Measurements from ENCODE around the gene C3orf49.
A peak's percentile ranks its signal among the peaks of the same experiment; 100 is the strongest.

C3orf49 gene

DNA sequence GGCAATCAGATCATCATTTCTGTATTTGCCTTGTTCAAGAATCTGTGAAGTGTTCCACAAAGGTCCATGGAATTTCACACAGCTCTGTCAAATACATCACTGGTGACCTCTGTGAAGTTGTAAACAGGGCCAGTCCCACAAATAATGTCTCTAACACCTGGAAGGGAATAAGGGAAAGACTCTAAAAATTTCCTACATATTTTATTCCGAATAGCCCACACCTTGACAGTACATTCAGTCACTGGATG lies at the start of gene C3orf49:
Gene C3orf49 (plus strand): TSS at position 149 of the 248 bp plus-strand sequence. CDS start 173 bp downstream, outside the sequence.
- no peak for DNase-seq

DNA sequence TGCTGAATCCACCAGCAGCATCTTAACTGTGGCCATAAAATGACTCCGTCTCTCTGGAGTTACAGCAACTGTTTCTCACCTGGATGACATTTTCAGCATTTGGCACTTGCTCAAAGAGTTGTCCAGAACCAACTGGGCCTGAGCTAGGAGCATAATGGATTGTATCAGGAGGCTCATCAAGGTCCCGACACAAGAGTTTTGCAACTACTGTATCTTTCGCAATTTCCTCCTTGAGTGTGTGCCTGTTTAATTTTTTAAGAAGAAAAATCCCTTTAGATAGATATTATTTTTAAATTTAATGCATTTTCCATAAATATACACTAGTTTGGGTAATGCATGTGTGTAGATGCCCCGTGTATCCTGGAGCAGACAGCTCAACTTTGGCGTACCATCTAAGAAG lies 44.3 kb upstream of the C3orf49 start:
- no peak for DNase-seq

GRCh38 chr3:63779227-63779626 lies 39.9 kb upstream of the C3orf49 start:
- no peak for DNase-seq

- no peak for DNase-seq
Observed at GRCh38 chr3:63791974-63792373, 27.1 kb upstream of the C3orf49 start.

DNA sequence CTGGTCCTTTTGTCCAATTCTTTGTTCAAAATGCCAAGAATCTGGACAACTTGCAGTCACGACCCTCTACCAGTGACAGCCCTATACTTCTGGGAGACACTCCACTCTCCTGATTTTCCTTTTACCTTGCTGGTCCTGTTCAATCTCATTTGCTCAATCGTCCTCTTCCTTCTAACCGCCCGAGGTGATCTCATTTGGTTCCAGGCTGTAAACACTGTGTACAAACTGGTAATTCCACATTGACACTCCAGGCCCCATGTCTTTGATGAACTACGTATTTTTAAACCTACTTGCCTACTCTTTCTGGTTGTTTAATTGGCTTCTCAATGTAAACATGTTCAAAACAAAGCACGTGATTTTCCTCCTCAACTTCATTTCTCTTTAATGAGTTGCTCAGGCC lies 23.7 kb upstream of the C3orf49 start:
- DNase-seq, result no peak

DNA sequence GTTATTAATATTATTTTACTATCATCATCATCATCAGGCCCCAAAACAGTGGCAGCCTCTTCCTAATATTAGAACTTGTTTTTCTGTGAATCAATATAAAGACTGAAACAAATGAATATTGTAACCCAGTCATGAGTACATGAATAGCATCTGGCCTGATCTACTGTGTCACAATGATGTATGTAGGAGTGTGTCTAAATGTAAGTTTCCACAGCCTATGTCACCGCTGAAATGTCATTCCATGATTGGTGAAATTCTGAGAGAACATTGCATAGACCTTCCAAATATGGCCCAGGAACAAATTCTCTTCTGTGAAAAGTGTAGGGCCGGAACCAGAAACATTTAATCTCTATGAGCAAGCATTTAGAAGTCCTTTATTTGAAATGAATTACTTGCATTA lies 20.6 kb upstream of the C3orf49 start:
- no peak for DNase-seq

DNA sequence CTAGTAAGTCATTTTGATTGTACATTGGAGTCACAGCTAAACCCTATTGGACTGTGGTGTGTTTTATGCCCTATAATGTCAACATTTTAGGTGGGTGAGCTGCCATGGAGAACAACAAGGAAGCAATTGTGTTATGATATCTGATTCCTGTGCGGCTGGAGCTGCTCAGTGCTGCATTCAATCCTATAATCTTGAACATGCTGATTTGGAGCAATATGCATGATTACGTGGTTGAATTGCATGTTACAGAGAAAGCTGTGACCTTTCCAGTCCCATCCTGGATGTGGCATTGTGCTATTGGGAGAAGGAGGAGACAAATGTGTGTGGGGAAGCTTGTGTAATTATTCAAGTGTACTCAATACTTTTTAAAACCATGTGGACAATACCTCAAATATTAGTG lies 20.1 kb upstream of the C3orf49 start:
- no peak for DNase-seq

GRCh38 chr3:63800097-63800496 lies 19.0 kb upstream of the C3orf49 start:
- no peak for DNase-seq

- no peak for DNase-seq
Observed at GRCh38 chr3:63803911-63804310, 15.2 kb upstream of the C3orf49 start.

GRCh38 chr3:63807961-63808565 lies 11.0 kb upstream of the C3orf49 start:
- no peak for DNase-seq

DNA sequence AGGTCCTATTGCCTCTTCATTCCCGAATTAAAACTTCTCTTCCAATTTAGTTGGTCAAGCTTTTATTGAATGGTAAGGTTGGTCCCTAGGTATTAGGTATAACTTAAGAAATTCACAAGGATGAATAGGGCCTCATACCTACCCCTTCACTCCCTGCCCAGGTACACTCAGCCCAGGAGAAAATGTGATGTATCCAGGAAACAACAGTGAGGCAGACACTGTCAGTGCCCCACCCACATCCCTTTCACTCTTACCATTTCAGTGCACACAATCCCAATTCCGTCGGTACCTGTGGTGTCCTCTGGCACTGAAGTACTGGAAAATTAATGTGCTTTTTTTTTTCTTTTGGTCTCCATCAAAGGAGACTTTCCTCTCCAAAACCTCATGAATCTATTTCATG lies 10.5 kb upstream of the C3orf49 start:
- DNase-seq, result no peak

DNA sequence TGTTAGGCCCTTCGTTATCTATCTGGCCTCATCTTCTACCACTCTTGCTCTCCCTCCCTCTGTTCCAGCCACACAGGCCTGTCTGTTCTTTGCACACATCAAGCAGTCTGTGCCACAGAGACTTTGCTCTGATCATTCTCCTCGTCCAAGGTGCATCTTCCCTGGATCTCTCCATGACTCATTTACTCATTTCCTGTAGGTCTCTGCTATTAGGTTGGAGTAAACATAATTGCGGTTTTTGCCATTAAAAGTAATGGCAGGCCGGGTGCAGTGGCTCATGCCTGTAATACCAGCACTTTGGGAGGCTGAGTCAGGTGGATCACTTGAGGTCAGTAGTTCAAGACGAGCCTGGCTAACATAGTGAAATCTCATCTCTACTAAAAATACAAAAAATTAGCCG lies 9.5 kb upstream of the C3orf49 start:
- no peak for DNase-seq

DNA sequence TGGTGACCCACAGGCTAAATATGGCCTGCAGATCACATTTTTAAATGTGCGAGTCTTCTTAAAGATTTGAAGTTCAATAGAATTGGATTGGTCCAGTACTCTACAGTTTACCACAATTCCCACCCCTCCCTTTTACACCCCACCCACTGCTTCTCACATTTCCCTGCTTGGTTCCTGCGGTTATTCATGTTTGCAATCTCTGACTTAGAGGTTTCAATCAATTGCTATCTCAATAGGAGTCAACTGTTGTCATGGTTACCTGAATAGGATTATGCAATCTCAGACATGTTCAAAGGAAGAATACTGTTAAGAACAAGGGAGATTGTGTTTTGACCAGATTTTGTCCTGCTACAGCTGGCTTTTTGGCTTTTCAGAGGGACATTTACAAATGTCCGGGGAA lies 4.9 kb upstream of the C3orf49 start:
- no peak for DNase-seq

GRCh38 chr3:63817225-63817624 lies 1.9 kb upstream of the C3orf49 start:
- DNase-seq, result no peak

GRCh38 chr3:63818282-63819150 lies 583 bp upstream of the C3orf49 start:
- peak; percentile 2 to 21 for DNase-seq

DNA sequence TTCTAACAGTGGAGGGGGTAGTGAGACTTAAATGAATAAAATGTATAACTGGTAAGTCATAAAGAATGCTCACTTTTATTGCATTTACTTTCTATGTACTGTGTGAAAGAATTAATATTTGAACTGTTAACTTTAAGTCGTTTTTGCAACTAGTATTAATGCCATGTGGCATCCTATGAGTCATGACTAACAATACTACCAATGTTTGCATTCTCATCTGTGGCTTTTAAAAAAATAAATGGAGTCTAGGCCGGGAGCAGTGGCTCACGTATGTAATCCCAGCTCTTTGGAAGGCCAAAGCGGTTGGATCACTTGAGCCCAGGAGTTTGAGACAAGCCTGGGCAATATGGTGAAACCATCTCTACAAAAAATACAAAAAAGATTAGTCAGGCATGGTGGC lies 5.2 kb downstream of the C3orf49 start:
- DNase-seq, result no peak

DNA sequence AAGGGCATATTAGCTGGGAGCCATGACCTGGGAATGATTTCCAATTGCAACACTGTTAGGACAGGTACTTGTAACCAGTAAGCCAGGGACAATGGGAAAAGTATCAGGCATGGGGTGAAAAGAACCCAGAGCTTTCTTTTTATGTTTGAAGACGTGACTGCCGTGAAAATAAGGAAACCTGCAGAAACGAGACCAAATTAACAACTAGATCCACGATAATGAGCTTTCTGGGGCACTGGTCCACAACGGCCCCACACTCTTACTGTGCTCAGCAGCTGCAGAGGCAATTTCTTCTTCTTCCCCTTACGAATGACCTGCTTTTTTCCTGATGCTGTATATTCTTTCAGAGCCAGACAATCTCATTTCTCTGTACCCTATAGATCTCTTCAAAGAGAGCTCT lies 11.4 kb downstream of the C3orf49 start:
- DNase-seq, result no peak

DNA sequence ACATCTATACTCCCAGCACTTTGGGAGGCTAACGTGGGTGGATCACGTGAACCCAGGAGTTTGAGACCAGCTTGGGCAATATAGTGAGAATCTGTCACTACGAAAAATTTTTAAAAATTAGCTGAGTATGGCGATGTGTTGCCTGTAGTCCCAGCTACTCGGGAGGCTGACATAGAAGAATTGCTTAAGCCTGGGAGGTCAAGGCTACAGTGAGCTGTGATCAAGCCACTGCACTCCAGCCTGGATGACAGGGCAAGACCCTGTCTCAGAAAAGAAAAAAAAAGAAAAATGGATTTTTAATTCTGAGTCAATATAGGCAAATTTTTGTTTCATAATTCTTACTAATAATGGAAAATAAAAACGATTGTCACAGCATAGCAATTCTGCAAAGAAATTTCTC lies 13.3 kb downstream of the C3orf49 start:
- no peak for DNase-seq

DNA sequence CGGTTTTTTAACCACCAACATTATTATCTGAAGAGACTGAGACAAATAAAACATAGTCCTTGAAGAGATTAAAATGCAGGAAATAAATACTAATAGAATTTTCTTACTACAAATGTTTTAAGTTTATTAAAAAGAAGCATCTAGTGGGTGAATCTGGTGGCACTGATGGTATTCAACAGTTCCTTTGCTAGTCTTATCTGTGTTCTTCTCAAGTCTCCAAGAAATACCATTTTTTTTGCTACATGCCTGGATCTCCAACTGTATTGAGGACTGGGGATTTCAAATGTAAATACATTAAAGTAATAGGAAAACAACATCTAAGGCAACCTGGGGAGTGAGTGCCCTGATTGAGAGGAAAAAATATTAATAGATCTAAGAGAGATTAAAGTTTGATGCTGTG lies 22.6 kb downstream of the C3orf49 start:
- DNase-seq, result no peak

DNA sequence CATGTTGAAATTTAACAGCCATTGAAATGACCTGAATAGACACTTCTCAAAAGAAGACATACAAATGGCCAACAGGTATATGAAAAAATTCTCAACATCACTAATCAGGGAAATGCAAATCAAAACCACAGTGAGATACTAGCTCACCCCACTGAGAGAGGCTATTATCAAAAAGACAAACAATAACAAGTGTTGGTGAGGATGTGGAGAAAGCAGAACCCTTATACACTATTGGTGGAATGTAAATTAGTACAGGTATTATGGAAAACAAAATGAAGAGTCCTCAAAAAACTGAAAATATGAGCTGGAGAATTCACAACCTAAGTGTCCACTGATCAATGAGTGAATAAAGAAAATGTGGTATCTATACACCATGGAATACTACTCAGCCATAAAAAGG lies 23.0 kb downstream of the C3orf49 start:
- DNase-seq, result no peak

DNA sequence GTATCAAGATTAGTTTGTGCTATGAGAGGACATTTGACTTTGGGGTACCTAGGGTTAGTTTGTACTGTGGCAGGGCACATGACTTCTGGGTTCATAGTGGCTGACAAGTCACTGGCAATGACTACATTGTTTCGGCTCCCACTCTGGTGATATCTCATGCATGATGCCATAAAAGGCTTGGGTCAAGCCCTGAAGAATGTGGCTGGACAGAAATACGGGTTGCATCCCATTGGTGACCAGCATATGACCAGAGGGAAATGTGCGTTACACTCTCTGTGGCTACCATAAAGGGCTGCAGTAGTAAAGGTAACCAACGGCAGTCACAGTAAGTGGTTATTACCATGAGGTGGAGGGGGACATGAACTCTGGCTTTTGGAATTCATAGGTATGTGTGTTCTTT lies 26.1 kb downstream of the C3orf49 start:
- no peak for DNase-seq

GRCh38 chr3:63847718-63848450 lies 28.8 kb downstream of the C3orf49 start:
- DNase-seq, result no peak

DNA sequence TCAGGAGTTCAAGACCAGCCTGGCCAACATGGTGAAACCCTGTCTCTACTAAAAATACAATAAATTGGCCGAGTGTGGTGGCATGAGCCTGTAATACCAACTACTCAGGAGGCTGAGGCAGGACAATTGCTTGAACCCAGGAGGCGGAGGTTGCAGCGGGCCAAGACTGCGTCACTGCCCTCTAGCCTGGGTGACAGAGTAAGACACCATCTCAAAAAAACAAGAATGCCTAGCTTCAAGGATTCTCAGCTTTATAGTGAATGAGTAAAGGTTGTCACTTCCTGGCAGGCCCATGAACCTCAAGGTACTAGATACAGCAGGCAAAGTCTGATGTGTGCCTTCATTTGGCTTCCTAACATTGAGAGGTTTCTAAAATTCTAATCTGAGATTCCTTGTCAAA lies 30.1 kb downstream of the C3orf49 start:
- no peak for DNase-seq

- no peak for DNase-seq
Observed at GRCh38 chr3:63851287-63851686, 32.2 kb downstream of the C3orf49 start.
